GM13976 (cell line): Measurements from ENCODE around the gene ADTRP.

Source experiments
- DNase-seq: peaks from one replicate; pipeline ENCODE4 v3.0.0; 2012; ENCODE audit warnings: low spot score
- in situ Hi-C: fragments of 300-500 bp; cut with MboI; formaldehyde crosslinking; loops from one replicate; pipeline ENCODE4 v1.12.0; 2022; ENCODE audit warnings: low sequenced_read_pairs, mixed read lengths, inconsistent platforms; ENCODE audit not compliant: unreplicated experiment
- TF ChIP-seq, protein P1 (sequence below): IDR thresholded peaks from 2 replicates; pipeline ENCODE4 v1.5.1; 2012; ENCODE audit warnings: borderline replicate concordance, mild to moderate bottlenecking; ENCODE audit not compliant: insufficient read depth; ENCODE audit errors: extremely low read depth, missing control alignments, control extremely low read depth

The ADTRP gene

GRCh38 chr6:11771473-11772048 is 7.0 kb downstream of the ADTRP start:
- in situ Hi-C loops = no loop called here
- no peak for DNase-seq
- TF ChIP-seq, protein P1, sequence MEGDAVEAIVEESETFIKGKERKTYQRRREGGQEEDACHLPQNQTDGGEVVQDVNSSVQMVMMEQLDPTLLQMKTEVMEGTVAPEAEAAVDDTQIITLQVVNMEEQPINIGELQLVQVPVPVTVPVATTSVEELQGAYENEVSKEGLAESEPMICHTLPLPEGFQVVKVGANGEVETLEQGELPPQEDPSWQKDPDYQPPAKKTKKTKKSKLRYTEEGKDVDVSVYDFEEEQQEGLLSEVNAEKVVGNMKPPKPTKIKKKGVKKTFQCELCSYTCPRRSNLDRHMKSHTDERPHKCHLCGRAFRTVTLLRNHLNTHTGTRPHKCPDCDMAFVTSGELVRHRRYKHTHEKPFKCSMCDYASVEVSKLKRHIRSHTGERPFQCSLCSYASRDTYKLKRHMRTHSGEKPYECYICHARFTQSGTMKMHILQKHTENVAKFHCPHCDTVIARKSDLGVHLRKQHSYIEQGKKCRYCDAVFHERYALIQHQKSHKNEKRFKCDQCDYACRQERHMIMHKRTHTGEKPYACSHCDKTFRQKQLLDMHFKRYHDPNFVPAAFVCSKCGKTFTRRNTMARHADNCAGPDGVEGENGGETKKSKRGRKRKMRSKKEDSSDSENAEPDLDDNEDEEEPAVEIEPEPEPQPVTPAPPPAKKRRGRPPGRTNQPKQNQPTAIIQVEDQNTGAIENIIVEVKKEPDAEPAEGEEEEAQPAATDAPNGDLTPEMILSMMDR = no peak

GRCh38 chr6:11770546-11771466 is 7.8 kb downstream of the ADTRP start:
- DNase-seq = peak; percentile 50
- TF ChIP-seq, protein P1 = no peak
- in situ Hi-C loops = no loop called here

DNA sequence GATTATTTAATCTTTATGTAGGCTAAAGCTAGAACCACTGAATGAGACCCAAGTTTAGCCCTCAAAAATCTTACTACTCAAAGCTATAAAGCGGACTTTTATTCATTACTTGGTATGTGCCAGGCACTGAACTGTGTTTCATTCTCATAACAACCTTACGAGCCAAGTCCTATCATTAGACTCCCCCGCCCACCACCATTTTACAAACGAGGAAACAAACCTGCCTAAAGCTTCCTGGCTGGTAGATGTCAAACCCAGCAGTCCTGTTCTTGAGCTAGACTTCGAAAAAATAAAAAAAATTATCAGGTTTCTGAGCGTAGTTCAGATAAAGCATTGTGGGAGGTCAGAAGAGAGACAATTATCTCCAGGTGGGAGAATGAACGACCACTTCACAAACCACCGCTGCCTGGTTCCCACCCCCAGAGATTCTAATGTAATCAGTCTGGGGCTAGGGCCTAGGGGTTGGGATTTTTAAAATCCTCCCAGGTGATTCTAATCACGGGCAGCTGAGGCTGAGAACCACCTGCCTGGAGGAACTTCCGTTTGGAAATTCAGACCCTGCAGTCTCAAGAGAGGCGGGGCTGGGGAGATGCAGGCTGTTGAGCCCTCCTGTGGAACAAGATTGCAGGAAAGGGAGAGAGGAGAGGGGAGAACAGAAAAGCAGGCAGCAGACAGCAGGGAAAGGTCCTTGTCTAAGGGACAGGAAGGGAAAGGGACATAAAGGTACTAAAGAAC is 8.6 kb downstream of the ADTRP start:
- in situ Hi-C loops = no loop called here
- TF ChIP-seq, protein P1 = no peak
- no peak for DNase-seq

GRCh38 chr6:11769244-11769643 is 9.4 kb downstream of the ADTRP start:
- TF ChIP-seq, protein P1 = no peak
- DNase-seq = no peak
- in situ Hi-C loops = no loop called here

DNA sequence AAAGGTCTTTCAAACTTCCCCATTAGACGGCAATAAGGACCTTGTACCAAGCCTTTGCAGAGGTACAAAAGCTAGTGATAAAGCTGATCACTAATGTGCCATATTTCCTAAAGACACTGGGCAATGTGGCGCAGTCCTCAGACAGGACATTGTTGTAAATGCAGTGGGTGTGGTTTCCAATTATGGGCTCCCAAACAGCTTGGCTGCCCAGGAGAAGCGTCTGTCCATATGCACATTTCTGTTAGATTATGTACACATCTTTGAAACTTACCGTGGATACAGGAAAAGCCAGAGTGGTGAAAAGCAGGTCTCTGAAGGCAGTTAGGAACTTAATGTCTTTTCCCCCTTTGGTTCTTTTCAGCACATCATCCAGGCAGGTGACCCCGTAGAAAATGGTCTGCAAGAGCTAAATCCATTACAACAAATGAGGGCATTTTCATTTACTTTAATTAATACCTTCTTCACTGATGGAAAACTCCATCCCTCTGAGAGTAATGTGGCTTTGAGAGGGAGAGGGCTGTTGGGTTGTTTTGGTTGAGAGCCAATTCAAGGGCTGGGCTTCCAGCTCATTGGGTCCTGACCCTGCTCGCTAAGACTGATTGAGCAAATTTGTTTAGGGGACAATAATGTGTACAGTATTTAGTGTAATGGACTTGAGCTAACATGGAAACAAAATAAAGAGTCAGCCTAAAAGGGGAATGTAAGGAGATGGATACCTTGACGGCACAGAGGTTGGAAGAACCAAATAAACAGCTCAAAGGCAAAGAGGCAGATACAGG is 10.4 kb downstream of the ADTRP start:
- TF ChIP-seq, protein P1 = no peak

DNA sequence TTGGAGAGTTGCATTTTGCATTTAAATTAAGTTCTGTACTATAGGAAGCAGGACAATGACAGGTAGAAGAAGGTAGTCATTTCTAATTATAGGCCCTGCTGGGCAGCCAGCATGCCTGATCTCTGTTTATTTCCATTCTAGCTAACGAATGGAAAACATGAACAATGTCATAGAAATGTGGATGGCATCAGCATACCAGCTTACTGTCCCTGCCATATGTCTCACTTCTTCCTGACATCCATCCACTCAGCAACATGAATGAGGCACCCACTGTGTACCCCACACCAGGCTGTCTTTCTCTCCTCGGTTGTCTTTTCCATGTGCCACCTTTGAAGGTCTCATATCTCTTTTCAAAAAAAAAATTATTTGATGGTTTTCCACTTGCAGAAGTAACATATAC is 11.1 kb downstream of the ADTRP start:
- in situ Hi-C loops = no loop called here
- TF ChIP-seq, protein P1 = no peak
- DNase-seq = no peak

More for the DNA sequence above, 10.4 kb downstream of the ADTRP start:
- in situ Hi-C loops = no loop called here
- no peak for DNase-seq
